ENCODE measurements around the gene STEAP4.
"Not testable (repeated sequence)": the region's sequence is repeated elsewhere in the genome, so short reads cannot be mapped to it uniquely, and the experiment has no call there.

The STEAP4 gene

GRCh38 chr7:88268051-88268450, 38.6 kb downstream of the STEAP4 start:
- DNase-seq (ENCODE audit: low read depth) = no peak

GRCh38 chr7:88267421-88267820, 39.3 kb downstream of the STEAP4 start:
- DNase-seq (ENCODE audit: low read depth) = no peak

- DNase-seq (ENCODE audit: low read depth) = not testable (repeated sequence)
Measured at GRCh38 chr7:88264987-88265386, 41.7 kb downstream of the STEAP4 start.

- no peak for DNase-seq (ENCODE audit: low read depth)
Measured at GRCh38 chr7:88262562-88262961, 44.1 kb downstream of the STEAP4 start.

- no peak for DNase-seq (ENCODE audit: low read depth)
Measured at GRCh38 chr7:88260719-88261118, 46.0 kb downstream of the STEAP4 start.

GRCh38 chr7:88259656-88260380, 46.9 kb downstream of the STEAP4 start:
- no peak for DNase-seq (ENCODE audit: low read depth)

- DNase-seq (ENCODE audit: low read depth) = not testable (repeated sequence)
Measured at GRCh38 chr7:88258296-88258695, 48.4 kb downstream of the STEAP4 start.

GRCh38 chr7:88256906-88257305, 49.8 kb downstream of the STEAP4 start:
- DNase-seq (ENCODE audit: low read depth) = no peak

- no peak for DNase-seq (ENCODE audit: low read depth)
Measured at GRCh38 chr7:88254721-88255424, 51.8 kb downstream of the STEAP4 start.

- no peak for DNase-seq (ENCODE audit: low read depth)
Measured at GRCh38 chr7:88253640-88254039, 53.1 kb downstream of the STEAP4 start.

- no peak for DNase-seq (ENCODE audit: low read depth)
Measured at GRCh38 chr7:88244258-88244657, 62.4 kb downstream of the STEAP4 start.

GRCh38 chr7:88243345-88243909, 63.3 kb downstream of the STEAP4 start:
- no peak for DNase-seq (ENCODE audit: low read depth)

- DNase-seq (ENCODE audit: low read depth) = no peak
Measured at GRCh38 chr7:88239852-88240251, 66.8 kb downstream of the STEAP4 start.

- DNase-seq (ENCODE audit: low read depth) = no peak
Measured at GRCh38 chr7:88233828-88234227, 72.9 kb downstream of the STEAP4 start.

- no peak for DNase-seq (ENCODE audit: low read depth)
Measured at GRCh38 chr7:88230646-88231045, 76.0 kb downstream of the STEAP4 start.

- no peak for DNase-seq (ENCODE audit: low read depth)
Measured at GRCh38 chr7:88229302-88229995, 77.2 kb downstream of the STEAP4 start.

GRCh38 chr7:88226886-88227516, 79.7 kb downstream of the STEAP4 start:
- no peak for DNase-seq (ENCODE audit: low read depth)

GRCh38 chr7:88226201-88226600, 80.5 kb downstream of the STEAP4 start:
- no peak for DNase-seq (ENCODE audit: low read depth)

- no peak for DNase-seq (ENCODE audit: low read depth)
Measured at GRCh38 chr7:88224601-88225275, 82.0 kb downstream of the STEAP4 start.

- DNase-seq (ENCODE audit: low read depth) = no peak
Measured at GRCh38 chr7:88223265-88223664, 83.4 kb downstream of the STEAP4 start.

Data from T-helper 22 cell (primary cell).